PC-3 (cell line): ENCODE measurements around the gene ACP2.
"Not testable (repeated sequence)": the region's sequence is repeated elsewhere in the genome, so short reads cannot be mapped to it uniquely, and the experiment has no call there.

ENCODE experiments used
- CTCF ChIP-seq: fragments of 300-600 bp; sonication (generic); conservative IDR thresholded peaks from 2 replicates; pipeline ENCODE4 v1.5.1; 2017; ENCODE audit warnings: antibody characterized with exemption, low read depth, mild to moderate bottlenecking, low read length
- EZH2phosphoT487 ChIP-seq: fragments of 300-600 bp; sonication (generic); IDR thresholded peaks from 2 replicates; pipeline ENCODE4 v1.6.1; 2018; ENCODE audit warnings: mild to moderate bottlenecking, antibody characterized with exemption, low read length, borderline replicate concordance

GRCh38 chr11:47191137-47191536, 57.5 kb downstream of the ACP2 start:
- not testable (repeated sequence) for TF ChIP-seq CTCF, EZH2phosphoT487
